GM23338 (cell line): ENCODE results near the gene UGT8.

ENCODE experiments used
- CREB1 ChIP-seq: fragments of 250-450 bp; sonication (Bioruptor Pico); IDR thresholded peaks from 2 replicates; pipeline ENCODE4 v1.5.0; 2020; ENCODE audit warnings: low read depth, mild to moderate bottlenecking, moderate library complexity
- CTCF ChIP-seq, 2 experiments: fragments of 200-600 bp in 1 of 2; sonication (generic) in 1 of 2; conservative IDR thresholded peaks; 2 replicates each; pipeline versions ENCODE4 v1.5.1 to v1.6.1; 2016 to 2017; ENCODE audit warnings: antibody characterized with exemption in 2 of 2, low read depth in 2 of 2, mild to moderate bottlenecking in 2 of 2, moderate library complexity in 1 of 2
- ETS1 ChIP-seq: IDR thresholded peaks from 2 replicates; pipeline ENCODE4 v1.6.1; 2016; ENCODE audit warnings: antibody characterized with exemption
- EZH2 ChIP-seq: fragments of 200-600 bp; sonication (generic); IDR thresholded peaks from one replicate; pipeline ENCODE4 v1.8.0; 2017; ENCODE audit warnings: antibody characterized with exemption, mild to moderate bottlenecking, low read depth; ENCODE audit not compliant: unreplicated experiment
- EZH2phosphoT487 ChIP-seq: fragments of 200-600 bp; sonication (generic); IDR thresholded peaks from one replicate; pipeline ENCODE4 v1.8.1; 2018; ENCODE audit warnings: antibody characterized with exemption; ENCODE audit not compliant: unreplicated experiment
- JUNB ChIP-seq: IDR thresholded peaks from one replicate; pipeline ENCODE4 v1.6.1; 2016; ENCODE audit warnings: antibody characterized with exemption; ENCODE audit not compliant: unreplicated experiment
- NANOG ChIP-seq: IDR thresholded peaks from 2 replicates; pipeline ENCODE4 v1.6.1; 2016; ENCODE audit warnings: antibody characterized with exemption, borderline replicate concordance
- POLR2AphosphoS5 ChIP-seq: IDR thresholded peaks from 2 replicates; pipeline ENCODE4 v1.6.1; 2016; ENCODE audit warnings: antibody characterized with exemption, low read depth
- REST ChIP-seq: IDR thresholded peaks from one replicate; pipeline ENCODE4 v1.6.1; 2018; ENCODE audit warnings: antibody characterized with exemption; ENCODE audit not compliant: unreplicated experiment
- STAT1 ChIP-seq: IDR thresholded peaks from one replicate; pipeline ENCODE4 v1.6.1; 2016; ENCODE audit warnings: antibody characterized with exemption; ENCODE audit not compliant: unreplicated experiment
- ZNF331 ChIP-seq: fragments of 250-450 bp; sonication (Bioruptor Pico); IDR thresholded peaks from 2 replicates; pipeline ENCODE4 v1.5.0; 2020; ENCODE audit warnings: low read depth, mild to moderate bottlenecking, moderate library complexity

GRCh38 chr4:114615435-114615834 lies 16.8 kb downstream of the UGT8 start:
- TF ChIP-seq EZH2 (no peak), CTCF (conservative IDR thresholded peaks at IDR 0.05; ENCODE audit: low read depth in 2 of 2) (no peak), JUNB (no peak), REST (no peak), EZH2phosphoT487 (no peak), POLR2AphosphoS5 (no peak), STAT1 (no peak), NANOG (no peak), CREB1 (CRISPR knock-in tag) (no peak), ETS1 (no peak), ZNF331 (CRISPR knock-in tag) (no peak)
